Upper lobe of right lung (tissue), 1 donor: ENCODE measurements around the gene BAG2. TPM values are rescaled to one million over a fixed set of nuclear protein-coding genes. Genes with fewer than 3 reads are reported as not detected.
A peak's percentile ranks its signal among the peaks of the same experiment; 100 is the strongest.

Source experiments
- ATAC-seq: fragments of 200-7000 bp; cut with Tn5 transposase; one replicate; pipeline ENCODE4 v1.9.1; 2020; ENCODE audit warnings: mild to moderate bottlenecking, moderate library complexity
- DNase-seq: peaks from one replicate; pipeline ENCODE4 v3.0.0-alpha.2; 2020
- H3K27ac ChIP-seq: fragments of 200-600 bp; one replicate; pipeline ENCODE4 v1.8.0; 2022
- H3K27me3 ChIP-seq: fragments of 200-600 bp; one replicate; pipeline ENCODE4 v1.8.0; 2022; ENCODE audit warnings: mild to moderate bottlenecking
- H3K36me3 ChIP-seq: fragments of 200-600 bp; one replicate; pipeline ENCODE4 v1.8.0; 2022
- H3K4me1 ChIP-seq: fragments of 200-600 bp; one replicate; pipeline ENCODE4 v1.8.0; 2022
- H3K4me3 ChIP-seq: fragments of 200-600 bp; one replicate; pipeline ENCODE4 v1.8.0; 2022; ENCODE audit warnings: mild to moderate bottlenecking
- H3K9me3 ChIP-seq: fragments of 200-600 bp; one replicate; pipeline ENCODE4 v1.8.0; 2022
- intact Hi-C: fragments of 100-400 bp; cut with DNase I; formaldehyde crosslinking; loops from one replicate; pipeline ENCODE4 v1.11.0; 2022
- long read RNA-seq: library from polyadenylated mRNA; unstranded; transcript quantifications from one replicate; pipeline ENCODE4 v2.0.0, GENCODE V29; 2021
- total RNA-seq: library from RNA; stranded (reverse); fragmentation: NEBNext Ultra II Directional; extraction: Animal tissue kit (Norgen Biotek cat#: 25700); gene quantifications from one replicate; pipeline ENCODE4 v1.2.1, GENCODE V29; 2021
- TF ChIP-seq, protein P1 (sequence below): fragments of 200-600 bp; IDR thresholded peaks from one replicate; pipeline ENCODE4 v1.8.0; 2022; ENCODE audit warnings: antibody characterized with exemption
- donor health status: DM: no; HTN: yes; CAD: no; lungs with severe emphysema.

BAG2 gene
- total RNA-seq, result 7.1 TPM
- long read RNA-seq, full-length matches to known transcripts, result 35 of 36 reads
- long read RNA-seq, partial matches to known transcripts, result 0 of 36 reads
- long read RNA-seq, other reads (novel, unspliced or antisense), result 1 of 36 reads

DNA sequence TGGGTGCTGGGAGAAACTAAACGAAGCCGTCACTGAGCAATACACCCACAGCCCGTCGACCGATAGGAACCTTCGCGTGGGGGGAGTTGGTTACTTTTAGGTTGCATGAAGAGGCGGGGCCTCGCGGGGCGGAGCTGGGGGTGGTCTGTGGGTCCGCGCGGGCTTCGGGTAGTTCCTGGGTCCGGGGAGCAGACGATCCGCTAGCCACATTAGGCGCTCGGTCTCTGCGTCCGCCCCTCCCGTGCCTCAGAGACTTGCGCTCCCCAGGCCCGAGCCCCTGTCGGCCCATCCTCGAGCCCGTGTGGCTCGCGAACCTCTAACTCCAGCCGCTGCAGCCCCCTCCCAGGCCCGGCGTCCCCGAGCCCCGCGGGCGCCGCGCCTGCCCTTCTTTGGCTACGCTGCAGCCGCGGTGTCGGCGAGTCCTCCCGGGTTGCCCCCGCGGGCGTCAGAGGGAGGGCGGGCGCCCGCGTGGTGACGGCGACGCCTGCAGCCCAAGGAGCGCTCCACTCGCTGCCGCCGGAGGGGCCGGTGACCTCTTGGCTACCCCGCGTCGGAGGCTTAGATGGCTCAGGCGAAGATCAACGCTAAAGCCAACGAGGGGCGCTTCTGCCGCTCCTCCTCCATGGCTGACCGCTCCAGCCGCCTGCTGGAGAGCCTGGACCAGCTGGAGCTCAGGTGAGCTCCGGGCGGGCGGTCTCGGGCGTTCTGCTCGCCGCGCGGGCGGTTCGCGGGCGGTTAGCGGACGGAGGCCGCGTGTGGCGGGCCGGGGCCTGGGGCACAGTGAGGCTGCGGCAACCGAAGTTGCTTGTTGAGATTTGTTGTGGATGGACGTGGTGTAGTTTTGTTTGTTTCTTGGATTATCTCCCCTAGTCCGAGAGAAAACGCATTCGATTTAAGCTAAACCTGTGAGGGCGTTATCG is at the start of gene BAG2:
Gene BAG2 (plus strand): TSS at position 191 of the 920 bp plus-strand sequence. CDS start 372 bp downstream, at position 563.
- peak; percentile 97 for ATAC-seq
- peak; percentile 92 for DNase-seq
- peak within 1 kb of the TSS; percentile 71 for H3K4me3 ChIP-seq
- no peaks in the 10 kb centered on the region for H3K9me3 ChIP-seq
- TF ChIP-seq, protein P1, sequence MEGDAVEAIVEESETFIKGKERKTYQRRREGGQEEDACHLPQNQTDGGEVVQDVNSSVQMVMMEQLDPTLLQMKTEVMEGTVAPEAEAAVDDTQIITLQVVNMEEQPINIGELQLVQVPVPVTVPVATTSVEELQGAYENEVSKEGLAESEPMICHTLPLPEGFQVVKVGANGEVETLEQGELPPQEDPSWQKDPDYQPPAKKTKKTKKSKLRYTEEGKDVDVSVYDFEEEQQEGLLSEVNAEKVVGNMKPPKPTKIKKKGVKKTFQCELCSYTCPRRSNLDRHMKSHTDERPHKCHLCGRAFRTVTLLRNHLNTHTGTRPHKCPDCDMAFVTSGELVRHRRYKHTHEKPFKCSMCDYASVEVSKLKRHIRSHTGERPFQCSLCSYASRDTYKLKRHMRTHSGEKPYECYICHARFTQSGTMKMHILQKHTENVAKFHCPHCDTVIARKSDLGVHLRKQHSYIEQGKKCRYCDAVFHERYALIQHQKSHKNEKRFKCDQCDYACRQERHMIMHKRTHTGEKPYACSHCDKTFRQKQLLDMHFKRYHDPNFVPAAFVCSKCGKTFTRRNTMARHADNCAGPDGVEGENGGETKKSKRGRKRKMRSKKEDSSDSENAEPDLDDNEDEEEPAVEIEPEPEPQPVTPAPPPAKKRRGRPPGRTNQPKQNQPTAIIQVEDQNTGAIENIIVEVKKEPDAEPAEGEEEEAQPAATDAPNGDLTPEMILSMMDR, result peak; percentile 20
- no peaks in the 10 kb centered on the region for H3K27me3 ChIP-seq
- peak within 1 kb of the TSS; percentile 83 for H3K27ac ChIP-seq
- peaks cover 6% of the 10 kb centered on the region for H3K4me1 ChIP-seq
- intact Hi-C loops, result no loop called here
- peaks cover 3% of the 10 kb centered on the region for H3K36me3 ChIP-seq

DNA sequence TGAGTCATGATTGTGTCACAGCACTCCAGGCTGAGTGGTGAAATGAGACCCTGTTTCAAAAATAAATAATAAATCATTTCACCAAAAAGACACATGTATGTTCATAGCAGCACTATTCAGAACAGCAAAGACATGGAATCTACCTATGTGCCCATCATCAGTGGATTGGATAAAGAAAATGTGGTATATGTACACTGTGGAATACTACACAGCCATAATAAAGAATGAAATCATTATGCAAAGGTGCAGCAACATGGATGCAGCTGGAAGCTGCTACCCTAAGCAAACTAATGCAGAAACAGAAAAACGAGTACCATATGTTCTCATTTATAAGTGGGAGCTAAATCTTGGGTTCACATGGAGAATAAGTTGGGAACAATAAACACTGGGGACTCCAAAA is 49.0 kb upstream of the BAG2 start:
- Histone ChIP-seq H3K27me3 (no peaks in the 10 kb centered on the region), H3K36me3 (peaks cover 5% of the 10 kb centered on the region), H3K9me3 (no peaks in the 10 kb centered on the region), H3K4me3 (no peak overlapping the region), H3K4me1 (peaks cover 2% of the 10 kb centered on the region), H3K27ac (no peak overlapping the region)
- intact Hi-C loops, result no loop called here
- ATAC-seq (no peak), DNase-seq (no peak)
- TF ChIP-seq, protein P1, result no peak

DNA sequence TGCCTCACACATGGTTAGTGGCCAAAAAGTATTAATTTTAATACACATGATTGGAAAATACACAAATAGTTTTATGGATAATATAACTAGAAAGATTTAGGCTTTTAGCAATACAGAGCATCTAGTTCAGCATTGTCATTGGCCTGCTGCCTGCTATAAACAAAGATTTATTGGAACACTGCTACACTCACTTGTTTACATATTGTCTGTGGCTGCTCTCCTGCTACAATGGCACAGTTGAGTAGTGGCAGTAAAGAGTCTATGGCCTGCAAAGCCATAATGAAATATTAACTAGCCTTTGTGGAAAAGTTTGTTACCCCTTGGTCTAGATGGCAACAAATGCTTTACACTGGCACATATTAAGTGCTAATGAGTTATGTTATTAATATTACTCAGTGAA is 44.4 kb upstream of the BAG2 start:
- ATAC-seq (no peak), DNase-seq (no peak)
- H3K4me1 ChIP-seq, result no peaks in the 10 kb centered on the region
- no peaks in the 10 kb centered on the region for H3K27me3 ChIP-seq
- intact Hi-C loops, result no loop called here
- TF ChIP-seq, protein P1, result no peak
- no peak overlapping the region for H3K4me3 ChIP-seq
- H3K36me3 ChIP-seq, result peaks cover 16% of the 10 kb centered on the region
- no peaks in the 10 kb centered on the region for H3K9me3 ChIP-seq
- no peak overlapping the region for H3K27ac ChIP-seq

DNA sequence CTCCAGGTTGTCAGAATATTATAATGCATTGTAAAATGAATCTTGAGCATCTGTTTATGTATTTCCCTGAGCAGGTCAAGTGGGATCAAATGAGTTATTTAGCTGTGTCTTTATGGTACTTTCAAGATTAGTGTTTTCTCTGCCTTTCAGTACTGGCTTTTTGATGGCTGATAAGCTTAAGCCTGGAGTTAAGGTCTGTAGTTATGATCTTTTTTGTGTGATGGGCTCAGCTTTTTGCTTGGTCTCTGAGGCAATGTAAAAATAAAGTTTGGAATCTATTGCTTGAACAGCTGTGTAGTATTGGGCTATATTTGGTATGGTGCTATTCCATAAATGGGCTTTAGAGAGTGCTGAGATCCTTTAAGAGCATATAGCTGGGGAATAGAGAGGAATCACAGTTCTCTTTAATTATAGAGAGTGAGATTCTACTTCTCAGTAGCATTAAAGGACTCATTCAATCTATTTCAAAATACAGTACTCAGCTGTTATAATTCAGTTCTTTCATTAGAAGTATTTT is 41.4 kb upstream of the BAG2 start:
- TF ChIP-seq, protein P1, result no peak
- no peaks in the 10 kb centered on the region for H3K4me1 ChIP-seq
- intact Hi-C loops, result no loop called here
- no peak overlapping the region for H3K27ac ChIP-seq
- DNase-seq, result no peak
- H3K9me3 ChIP-seq, result no peaks in the 10 kb centered on the region
- ATAC-seq, result no peak
- H3K27me3 ChIP-seq, result no peaks in the 10 kb centered on the region
- peaks cover 36% of the 10 kb centered on the region for H3K36me3 ChIP-seq
- H3K4me3 ChIP-seq, result no peak overlapping the region

DNA sequence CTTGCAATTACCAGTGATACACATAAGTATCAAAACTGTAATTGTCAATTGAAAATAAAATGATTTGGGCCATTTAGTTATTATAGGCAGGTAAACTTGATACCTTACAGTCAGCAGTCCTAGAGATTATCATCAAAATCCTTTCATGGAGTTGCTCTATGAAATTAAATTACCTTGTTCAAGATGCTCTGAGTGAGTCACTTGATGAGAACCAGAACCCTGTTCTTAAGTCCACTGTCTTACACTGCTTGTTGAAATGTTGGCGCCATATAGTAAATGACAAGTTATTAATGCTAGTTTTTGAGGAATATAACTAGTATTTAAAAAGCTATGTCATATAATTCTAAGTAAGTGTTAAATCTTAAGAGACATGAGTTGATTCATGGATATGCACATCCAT is 37.2 kb upstream of the BAG2 start:
- no peaks in the 10 kb centered on the region for H3K27me3 ChIP-seq
- H3K36me3 ChIP-seq, result peaks cover 28% of the 10 kb centered on the region
- no peaks in the 10 kb centered on the region for H3K9me3 ChIP-seq
- no peak for ATAC-seq
- H3K27ac ChIP-seq, result no peak overlapping the region
- no peak overlapping the region for H3K4me3 ChIP-seq
- intact Hi-C loops, result no loop called here
- no peaks in the 10 kb centered on the region for H3K4me1 ChIP-seq
- DNase-seq, result no peak
- TF ChIP-seq, protein P1, result no peak
